HTR-8/SVneo (cell line): Measurements from ENCODE around the gene FAM78B.

Experiments used
- DNase-seq: peaks from one replicate; pipeline ENCODE4 v3.0.0; 2011; ENCODE audit warnings: low spot score, mixed read lengths; ENCODE audit not compliant: insufficient read length
- FAIRE-seq: peaks from 2 replicates; lab custom pipeline; 2011; peaks lifted over from hg19 to GRCh38; lab: Jason Lieb, UNC

FAM78B gene

GRCh38 chr1:166122873-166123466 is 43.8 kb downstream of the FAM78B start:
- FAIRE-seq = no peak

DNA sequence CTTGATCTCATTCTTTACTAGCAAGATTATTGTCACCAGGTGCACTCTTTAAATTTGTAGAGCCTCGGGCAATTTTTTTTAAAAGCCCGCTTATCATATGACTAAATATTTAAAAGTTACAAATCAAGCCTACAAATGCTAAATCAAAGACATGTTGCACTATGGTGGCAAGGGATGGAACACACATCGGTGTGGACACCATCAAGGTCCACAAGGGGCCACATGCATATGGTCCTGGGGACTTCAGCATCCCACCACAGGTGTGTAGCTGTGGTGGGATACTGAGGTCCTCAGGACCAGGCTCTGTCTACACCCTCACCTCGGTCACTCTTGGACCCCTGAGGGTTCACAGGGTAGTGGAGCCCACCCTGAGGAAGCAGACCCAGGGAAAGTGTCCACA is 45.8 kb downstream of the FAM78B start:
- no peak for FAIRE-seq
- DNase-seq = no peak

More at GRCh38 chr1:166122873-166123466, 43.8 kb downstream of the FAM78B start:
- DNase-seq = no peak

DNA sequence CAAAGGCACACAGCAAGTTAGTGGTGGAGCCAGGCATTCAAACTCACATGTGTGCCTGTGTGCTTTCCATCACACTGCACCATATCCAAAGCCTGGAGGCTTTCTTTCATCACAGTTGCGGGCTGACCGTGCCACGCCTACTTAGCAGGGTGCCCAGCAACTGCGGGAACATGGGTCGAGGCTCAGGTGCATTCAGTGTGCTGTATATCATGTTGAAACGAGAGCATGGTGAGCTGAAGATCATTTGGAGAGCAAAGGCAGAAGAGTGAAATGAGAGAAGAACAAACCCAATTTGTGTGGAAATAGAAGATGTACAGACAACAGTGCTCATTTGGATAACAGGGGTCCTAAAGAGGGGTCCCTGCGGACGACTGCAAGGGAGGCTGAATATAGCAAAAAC is 46.5 kb downstream of the FAM78B start:
- no peak for DNase-seq
- FAIRE-seq = no peak

DNA sequence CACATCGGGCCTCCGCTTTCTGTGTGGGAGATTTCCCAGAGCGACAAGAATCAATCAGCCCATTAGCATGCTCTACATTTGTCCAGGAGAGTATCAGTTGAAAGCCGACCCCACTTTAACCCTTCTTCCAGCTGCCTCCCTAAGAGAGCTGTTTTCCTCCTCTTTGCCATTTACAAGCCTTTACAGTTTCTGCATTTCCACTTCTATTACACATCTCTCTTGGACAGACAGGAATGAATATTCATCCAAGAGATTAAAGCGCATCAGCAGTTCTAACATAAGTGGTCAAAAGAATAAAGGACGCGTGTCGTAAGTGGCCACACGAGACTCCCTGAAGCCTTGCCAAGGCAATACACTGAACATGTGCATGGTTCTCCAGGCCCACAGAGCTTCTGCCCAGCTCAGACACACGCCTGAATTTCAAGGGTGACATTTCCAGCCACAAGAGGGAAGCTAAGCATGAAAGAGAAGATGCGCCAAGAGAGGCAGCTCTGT is 47.3 kb downstream of the FAM78B start:
- FAIRE-seq = no peak
- no peak for DNase-seq

GRCh38 chr1:166117776-166118175 is 49.0 kb downstream of the FAM78B start:
- FAIRE-seq (no peak), DNase-seq (no peak)

GRCh38 chr1:166116026-166116425 is 50.8 kb downstream of the FAM78B start:
- no peak for DNase-seq
- no peak for FAIRE-seq

DNA sequence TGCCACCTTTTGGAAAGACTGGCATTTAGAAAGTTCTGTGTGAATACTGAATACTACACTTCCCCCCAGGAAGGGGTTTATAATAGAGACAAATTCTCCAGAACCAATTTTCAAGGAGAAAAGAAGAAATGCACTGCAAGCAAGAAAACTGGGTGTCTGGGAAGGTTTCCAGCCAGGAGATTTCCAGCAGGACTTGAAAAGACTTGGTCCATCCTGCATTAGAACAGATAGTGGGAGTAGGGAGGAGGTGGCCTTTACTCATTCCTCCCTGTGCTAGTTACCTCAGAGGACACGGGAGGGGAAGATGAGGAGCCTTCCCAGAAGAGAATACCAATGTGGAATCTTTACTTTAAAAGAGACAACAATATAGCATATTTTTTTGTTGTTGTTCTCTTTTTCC is 52.4 kb downstream of the FAM78B start:
- FAIRE-seq (no peak), DNase-seq (no peak)

GRCh38 chr1:166113630-166114029 is 53.2 kb downstream of the FAM78B start:
- no peak for FAIRE-seq
- DNase-seq = no peak

GRCh38 chr1:166113031-166113430 is 53.8 kb downstream of the FAM78B start:
- DNase-seq (no peak), FAIRE-seq (no peak)

DNA sequence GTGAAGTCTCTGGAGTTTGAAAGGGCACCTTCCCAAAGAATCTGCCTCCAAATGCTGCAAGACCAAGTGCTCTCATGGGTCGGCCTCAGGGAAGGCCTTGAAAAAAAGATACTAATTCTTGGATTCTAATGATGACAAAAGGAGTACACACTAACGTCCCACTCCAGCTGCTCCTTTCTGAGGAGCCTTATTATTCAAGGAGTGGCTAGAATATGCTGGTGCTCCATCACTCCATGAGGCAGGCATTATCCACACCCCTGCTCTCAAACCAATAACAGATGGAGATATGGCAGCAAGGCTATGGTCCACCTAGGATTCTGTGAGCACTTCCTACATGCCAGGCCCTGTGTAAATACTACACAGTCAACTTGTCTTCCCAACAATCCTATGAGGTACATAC is 54.4 kb downstream of the FAM78B start:
- no peak for FAIRE-seq
- no peak for DNase-seq

DNA sequence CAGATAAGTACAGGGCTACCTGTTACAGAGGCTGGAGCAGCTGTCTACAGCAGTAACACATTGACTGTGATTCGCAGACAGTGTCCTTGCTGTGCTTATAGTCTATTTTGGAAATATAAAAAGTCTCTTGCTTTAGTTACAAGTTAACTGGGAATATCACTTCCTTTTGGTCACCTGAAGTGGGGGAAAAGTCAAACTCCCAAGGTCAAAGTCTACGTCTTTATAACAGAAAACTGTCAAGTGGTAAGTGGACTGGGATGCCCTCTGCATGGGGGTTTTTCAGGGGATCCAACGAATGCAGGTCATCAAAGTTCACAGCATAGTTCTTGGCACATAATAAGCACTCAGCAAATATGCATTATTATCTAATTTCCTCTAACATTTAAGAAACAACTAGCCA is 55.4 kb downstream of the FAM78B start:
- DNase-seq = no peak
- FAIRE-seq = no peak

DNA sequence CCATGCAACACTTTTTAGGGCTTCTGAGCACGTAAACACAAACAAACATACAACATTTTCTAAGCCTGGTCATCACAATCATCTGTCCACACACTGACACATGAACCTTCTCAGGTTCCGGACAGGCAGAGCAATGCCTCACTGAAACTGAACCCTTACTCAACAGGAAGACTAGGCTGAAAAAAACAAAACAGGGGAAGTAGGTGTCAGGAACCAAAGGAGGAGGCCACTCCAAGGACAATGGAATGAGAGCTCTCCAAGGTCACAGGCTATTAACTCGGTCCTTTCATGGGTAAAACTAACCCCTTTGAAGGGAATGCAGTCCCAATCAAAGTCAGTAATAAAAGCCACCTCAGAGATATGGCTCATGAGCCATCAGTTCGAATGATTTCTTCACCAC is 76.6 kb downstream of the FAM78B start:
- no peak for FAIRE-seq

DNA sequence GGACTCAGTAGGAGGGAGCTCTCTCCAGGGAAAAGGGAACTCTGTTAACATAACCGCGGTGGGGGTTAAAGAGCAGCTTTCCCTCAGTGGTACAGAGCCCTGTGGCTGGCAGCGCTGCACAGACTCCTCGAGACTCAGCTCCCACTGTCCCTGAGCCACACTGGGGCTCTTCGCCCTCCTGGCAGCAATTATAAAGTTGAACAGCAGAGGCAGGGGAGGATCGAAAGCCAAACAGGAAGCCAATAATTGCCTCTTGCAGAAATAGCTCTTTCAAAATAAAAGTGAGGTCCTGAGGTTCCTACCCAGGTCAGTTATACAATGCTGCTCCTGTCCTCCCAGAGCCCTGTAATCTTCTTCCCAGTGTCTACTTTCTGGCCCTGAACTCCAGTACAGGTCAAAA is 77.0 kb downstream of the FAM78B start:
- FAIRE-seq = no peak
- DNase-seq = no peak

More for the DNA sequence above, 76.6 kb downstream of the FAM78B start:
- no peak for DNase-seq

DNA sequence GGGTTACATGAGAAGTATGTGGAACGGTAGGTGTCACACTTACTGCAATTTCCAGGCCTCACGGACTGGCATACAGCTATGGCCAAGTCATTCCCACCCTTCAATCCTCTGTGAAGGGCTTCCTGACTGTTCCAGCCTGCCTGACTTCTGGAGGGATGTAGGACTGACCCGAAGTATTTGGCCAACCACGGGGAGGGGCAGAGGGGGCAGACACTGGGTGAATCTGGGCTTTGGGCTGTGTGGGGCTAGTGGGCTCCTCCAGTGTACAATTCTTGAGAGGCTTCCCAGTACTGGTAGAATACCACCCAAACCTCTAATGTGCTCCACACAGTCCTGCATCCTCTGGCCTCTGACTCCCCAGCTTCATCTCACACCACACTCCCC is 78.2 kb downstream of the FAM78B start:
- no peak for FAIRE-seq
- no peak for DNase-seq

- no peak for FAIRE-seq
Observed at GRCh38 chr1:166087734-166088571, 78.8 kb downstream of the FAM78B start.

DNA sequence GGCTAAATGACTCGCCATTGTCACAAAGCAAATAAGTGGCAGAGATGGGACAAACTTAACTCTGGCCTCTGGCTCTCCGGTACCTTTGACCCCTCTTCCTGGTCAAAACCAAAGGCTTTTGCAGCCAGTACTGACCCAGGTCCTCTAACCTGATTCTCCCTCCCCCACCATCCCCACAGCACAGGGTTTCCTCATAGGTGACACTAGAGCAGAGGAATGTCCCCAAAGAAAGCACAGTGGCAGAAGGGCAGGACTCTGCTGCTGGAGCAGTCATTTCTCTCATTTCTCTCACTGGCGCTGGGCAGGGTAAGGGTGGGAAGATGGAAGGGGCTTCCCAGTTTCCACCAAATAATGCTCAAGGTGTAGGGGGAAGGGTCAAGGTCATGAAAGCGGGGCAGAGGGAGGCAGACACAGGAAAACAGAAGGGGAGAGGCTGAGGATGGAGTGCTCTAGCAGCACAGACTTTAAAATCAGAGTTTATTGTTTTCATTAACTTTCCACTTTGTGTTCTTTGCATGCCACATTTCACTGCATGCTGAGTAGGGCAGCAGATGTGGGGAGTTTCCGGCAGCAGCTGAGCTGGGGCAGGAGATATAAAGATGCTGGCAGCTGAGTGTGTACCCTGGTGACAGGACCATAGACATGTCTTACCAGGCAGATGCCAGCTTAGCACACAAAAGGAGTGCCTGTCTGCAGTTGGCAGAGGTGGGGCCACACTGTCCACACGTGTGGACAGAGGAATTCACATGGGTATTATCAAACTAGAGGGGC is 80.5 kb downstream of the FAM78B start:
- FAIRE-seq (no peak), DNase-seq (no peak)

More at GRCh38 chr1:166087734-166088571, 78.8 kb downstream of the FAM78B start:
- no peak for DNase-seq

- FAIRE-seq = no peak
- no peak for DNase-seq
Observed at GRCh38 chr1:166084613-166085012, 82.2 kb downstream of the FAM78B start.

GRCh38 chr1:166083887-166084286 is 82.9 kb downstream of the FAM78B start:
- no peak for DNase-seq

GRCh38 chr1:166082601-166083000 is 84.2 kb downstream of the FAM78B start:
- no peak for FAIRE-seq
- no peak for DNase-seq

More at GRCh38 chr1:166083887-166084286, 82.9 kb downstream of the FAM78B start:
- FAIRE-seq = no peak

DNA sequence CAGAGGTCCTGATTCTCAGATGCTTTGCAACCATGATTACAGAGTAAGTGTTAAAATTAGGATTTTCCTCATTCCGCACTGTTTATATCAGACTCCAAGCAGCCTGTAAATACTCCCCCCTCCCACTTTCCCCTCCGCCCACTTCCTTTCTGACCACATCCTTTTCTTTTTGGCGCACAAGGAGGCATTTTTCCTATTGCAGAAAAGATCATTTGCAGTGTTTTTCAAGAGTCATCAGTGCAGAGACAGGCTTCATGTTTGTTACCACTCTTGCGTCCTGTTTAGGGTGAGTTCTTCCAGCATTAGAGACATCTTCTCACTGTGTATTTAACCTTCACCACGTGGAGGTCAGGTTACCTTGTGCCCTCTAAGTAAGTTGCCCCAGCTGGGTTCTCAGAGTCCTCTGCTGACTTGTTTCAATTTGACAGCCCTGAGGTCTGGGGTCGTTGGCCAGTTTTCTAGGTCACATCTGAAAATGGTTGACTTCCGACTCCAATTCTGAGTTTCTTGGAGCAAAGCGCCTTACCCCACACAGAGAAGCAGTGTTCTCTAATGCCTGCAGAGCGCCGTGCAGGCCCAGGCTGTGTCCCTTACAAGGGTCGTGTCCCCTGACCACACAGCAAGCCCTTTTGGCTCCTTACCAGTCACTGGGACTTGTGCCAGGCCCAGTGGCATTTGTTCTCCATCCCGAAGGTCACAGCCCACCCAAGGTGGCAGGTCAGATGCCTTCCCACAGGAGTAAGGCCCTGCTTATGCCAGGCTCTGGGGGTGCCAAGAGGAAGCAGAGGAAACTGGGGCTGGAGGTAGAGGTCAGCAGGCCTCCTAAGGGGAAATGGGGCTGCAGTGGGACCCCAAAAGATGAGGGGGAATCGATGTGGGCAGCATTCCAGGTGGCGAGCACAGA is 85.6 kb downstream of the FAM78B start:
- FAIRE-seq (no peak), DNase-seq (no peak)
